HG03460 (cell line): ENCODE results near the gene FGGY.
"Not testable (repeated sequence)": the region's sequence is repeated elsewhere in the genome, so short reads cannot be mapped to it uniquely, and the experiment has no call there.

Experiments used
- ATAC-seq: cut with Tn5 transposase; IDR thresholded peaks from one replicate; pipeline ENCODE4 v1.9.1; 2021; ENCODE audit not compliant: unreplicated experiment

The FGGY gene

GRCh38 chr1:59714966-59715365 is 418.1 kb downstream of the FGGY start:
- ATAC-seq: no peak

GRCh38 chr1:59716832-59717231 is 419.9 kb downstream of the FGGY start:
- no peak for ATAC-seq

GRCh38 chr1:59718064-59718988 is 421.4 kb downstream of the FGGY start:
- ATAC-seq: no peak

- no peak for ATAC-seq
Observed at GRCh38 chr1:59718989-59719360, 422.1 kb downstream of the FGGY start.

GRCh38 chr1:59720326-59721115 is 423.6 kb downstream of the FGGY start:
- ATAC-seq: no peak

GRCh38 chr1:59730302-59730701 is 433.4 kb downstream of the FGGY start:
- ATAC-seq: no peak

- no peak for ATAC-seq
Observed at GRCh38 chr1:59730759-59731478, 434.0 kb downstream of the FGGY start.

- ATAC-seq: no peak
Observed at GRCh38 chr1:59731591-59731990, 434.7 kb downstream of the FGGY start.

- ATAC-seq: no peak
Observed at GRCh38 chr1:59732214-59732955, 435.5 kb downstream of the FGGY start.

GRCh38 chr1:59733443-59734141 is 436.7 kb downstream of the FGGY start:
- ATAC-seq: no peak

- ATAC-seq: not testable (repeated sequence)
Observed at GRCh38 chr1:59735927-59736326, 439.0 kb downstream of the FGGY start.

- ATAC-seq: no peak
Observed at GRCh38 chr1:59736744-59737143, 439.9 kb downstream of the FGGY start.

GRCh38 chr1:59737638-59738037 is 440.7 kb downstream of the FGGY start:
- no peak for ATAC-seq

GRCh38 chr1:59738152-59738551 is 441.3 kb downstream of the FGGY start:
- no peak for ATAC-seq

GRCh38 chr1:59738591-59739015 is 441.7 kb downstream of the FGGY start:
- no peak for ATAC-seq

GRCh38 chr1:59739111-59739510 is 442.2 kb downstream of the FGGY start:
- ATAC-seq: no peak

GRCh38 chr1:59742526-59742925 is 445.6 kb downstream of the FGGY start:
- no peak for ATAC-seq

- no peak for ATAC-seq
Observed at GRCh38 chr1:59743324-59744091, 446.6 kb downstream of the FGGY start.

GRCh38 chr1:59747420-59748024 is 450.6 kb downstream of the FGGY start:
- ATAC-seq: no peak
